ENCODE results near the gene HSD11B2.
"Not testable (repeated sequence)": the region's sequence is repeated elsewhere in the genome, so short reads cannot be mapped to it uniquely, and the experiment has no call there.

Gene HSD11B2

DNA sequence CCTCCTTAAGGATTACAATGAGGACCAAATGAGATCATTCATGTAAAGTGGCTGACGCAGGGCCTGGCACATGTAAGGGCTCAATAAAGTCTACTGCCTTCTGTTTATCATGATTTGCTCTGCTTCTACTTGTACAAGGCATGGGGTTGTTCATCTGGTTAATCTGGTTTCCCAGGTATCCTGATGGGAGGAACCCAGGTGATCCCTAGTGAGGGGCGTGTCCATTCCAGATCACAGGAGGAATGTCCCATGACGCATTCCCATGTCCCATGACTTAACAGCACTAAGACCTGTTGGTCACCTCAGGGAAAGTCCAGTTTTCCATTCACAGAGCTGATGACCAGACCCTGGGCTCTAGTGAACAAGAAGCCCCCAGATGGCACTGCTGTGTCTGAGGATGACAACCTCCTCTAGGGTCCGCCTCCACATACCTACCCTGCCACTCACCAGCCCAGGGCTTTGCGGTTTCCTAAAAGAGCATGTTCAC is 26.1 kb upstream of the HSD11B2 start:
- no peaks in the 10 kb centered on the region for H3K9me3 Mint-ChIP-seq
- H3K36me3 Mint-ChIP-seq (ENCODE audit: low read depth) = no peaks in the 10 kb centered on the region
- H3K27me3 Mint-ChIP-seq = peaks cover 13% of the 10 kb centered on the region
- H3K4me3 Mint-ChIP-seq = no peak overlapping the region
- no peak overlapping the region for H3K27ac Mint-ChIP-seq
- no peak for DNase-seq
- no peaks in the 10 kb centered on the region for H3K4me1 Mint-ChIP-seq (ENCODE audit: low read depth)

DNA sequence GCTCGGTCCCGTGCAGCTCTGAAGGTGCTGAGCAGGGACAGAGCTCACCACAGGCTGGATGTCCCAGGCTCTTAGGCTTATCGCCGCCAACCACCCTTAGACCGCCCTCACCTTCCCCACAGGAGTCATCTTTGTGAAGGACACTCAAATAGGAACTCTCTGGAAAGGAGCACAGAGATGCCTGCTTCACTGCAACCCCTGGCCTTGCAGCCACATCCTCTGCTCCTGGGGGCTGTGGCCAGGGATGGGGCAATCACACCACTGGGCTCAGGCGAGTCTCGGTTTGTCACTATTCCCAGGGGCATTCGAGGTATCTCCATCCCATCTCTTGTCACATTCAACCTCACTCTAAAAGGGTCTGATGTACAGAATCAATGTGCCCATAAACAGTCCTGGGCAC is 25.6 kb upstream of the HSD11B2 start:
- no peak overlapping the region for H3K27ac Mint-ChIP-seq
- no peaks in the 10 kb centered on the region for H3K4me1 Mint-ChIP-seq (ENCODE audit: low read depth)
- H3K4me3 Mint-ChIP-seq = no peak overlapping the region
- no peak for DNase-seq
- H3K9me3 Mint-ChIP-seq = no peaks in the 10 kb centered on the region
- H3K27me3 Mint-ChIP-seq = peaks cover 13% of the 10 kb centered on the region
- H3K36me3 Mint-ChIP-seq (ENCODE audit: low read depth) = no peaks in the 10 kb centered on the region

DNA sequence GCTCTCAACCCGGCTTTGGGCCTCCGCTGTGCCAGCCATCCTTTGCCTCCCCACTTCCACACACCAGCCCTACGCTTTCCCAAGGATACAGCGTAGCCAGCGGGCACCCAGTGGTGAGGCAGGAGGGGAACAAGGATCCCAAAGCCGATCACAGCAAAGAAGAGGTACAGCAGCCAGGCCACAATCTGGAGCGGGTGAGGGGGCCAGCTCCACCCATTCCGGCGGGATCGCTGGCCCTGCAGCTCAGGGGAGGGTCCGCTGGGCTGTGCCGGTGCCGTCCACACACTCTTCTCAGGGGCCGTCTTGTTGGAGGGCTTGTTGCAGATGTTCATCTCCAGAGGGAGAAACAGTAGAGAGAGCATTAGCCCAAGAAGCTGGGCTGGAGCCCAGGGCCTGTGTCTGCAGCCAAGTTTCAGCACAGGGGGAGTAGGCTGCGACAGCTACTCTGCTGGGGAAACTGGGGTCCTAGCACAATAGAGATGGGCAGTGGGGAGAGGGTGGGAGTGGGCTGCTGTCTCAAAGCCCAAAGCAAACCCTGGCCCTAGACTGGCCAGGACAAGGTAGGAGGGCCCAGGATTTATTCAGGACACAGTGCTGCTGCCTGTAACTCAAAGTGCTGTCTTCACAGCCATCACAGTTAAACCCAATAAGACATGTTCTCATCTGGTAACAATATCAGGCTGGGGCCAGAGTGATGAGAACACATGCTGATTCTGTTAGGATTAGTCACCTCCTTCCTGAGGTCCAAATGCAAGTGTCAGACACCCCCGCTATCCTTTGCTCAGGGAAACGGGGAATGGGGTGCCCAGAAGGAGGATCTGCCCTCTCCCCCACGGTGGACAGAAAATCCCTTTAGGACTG is 24.6 kb upstream of the HSD11B2 start:
- H3K27ac Mint-ChIP-seq = no peak overlapping the region
- H3K4me3 Mint-ChIP-seq = no peak overlapping the region
- H3K9me3 Mint-ChIP-seq = no peaks in the 10 kb centered on the region
- no peaks in the 10 kb centered on the region for H3K4me1 Mint-ChIP-seq (ENCODE audit: low read depth)
- DNase-seq = no peak
- no peaks in the 10 kb centered on the region for H3K36me3 Mint-ChIP-seq (ENCODE audit: low read depth)
- H3K27me3 Mint-ChIP-seq = peaks cover 13% of the 10 kb centered on the region

DNA sequence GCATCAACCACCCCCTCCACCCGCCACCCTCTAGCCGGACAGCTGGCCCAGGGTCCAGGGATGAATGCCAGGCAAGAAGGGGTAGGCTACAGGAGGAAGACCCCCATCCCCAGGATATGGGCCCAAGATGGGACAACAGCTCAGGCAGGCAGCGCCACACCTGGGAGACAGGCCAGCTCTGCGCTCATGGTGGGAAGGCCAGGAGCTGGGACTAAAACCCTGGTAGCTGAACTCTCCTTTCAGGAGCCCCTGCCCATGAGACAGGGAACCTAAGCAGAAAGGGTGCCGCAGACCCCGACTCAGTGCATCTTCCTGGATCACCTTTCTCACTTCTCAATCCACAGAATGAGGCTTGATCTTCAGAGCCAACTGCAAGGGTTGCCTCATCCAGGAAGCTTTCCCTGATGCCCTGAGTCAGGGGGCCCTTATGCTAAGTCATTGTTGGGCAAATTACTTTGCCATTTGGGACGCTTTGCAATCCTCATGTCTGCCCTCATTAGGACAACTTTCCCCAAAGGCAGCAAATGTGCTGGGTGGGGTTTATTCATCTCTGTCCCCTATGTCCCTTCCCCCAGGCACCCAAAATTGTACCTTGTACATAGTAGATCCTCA is 23.6 kb upstream of the HSD11B2 start:
- H3K27me3 Mint-ChIP-seq = peaks cover 11% of the 10 kb centered on the region
- H3K36me3 Mint-ChIP-seq (ENCODE audit: low read depth) = no peaks in the 10 kb centered on the region
- DNase-seq = no peak
- H3K4me3 Mint-ChIP-seq = no peak overlapping the region
- no peak overlapping the region for H3K27ac Mint-ChIP-seq
- no peaks in the 10 kb centered on the region for H3K9me3 Mint-ChIP-seq
- H3K4me1 Mint-ChIP-seq (ENCODE audit: low read depth) = no peaks in the 10 kb centered on the region

DNA sequence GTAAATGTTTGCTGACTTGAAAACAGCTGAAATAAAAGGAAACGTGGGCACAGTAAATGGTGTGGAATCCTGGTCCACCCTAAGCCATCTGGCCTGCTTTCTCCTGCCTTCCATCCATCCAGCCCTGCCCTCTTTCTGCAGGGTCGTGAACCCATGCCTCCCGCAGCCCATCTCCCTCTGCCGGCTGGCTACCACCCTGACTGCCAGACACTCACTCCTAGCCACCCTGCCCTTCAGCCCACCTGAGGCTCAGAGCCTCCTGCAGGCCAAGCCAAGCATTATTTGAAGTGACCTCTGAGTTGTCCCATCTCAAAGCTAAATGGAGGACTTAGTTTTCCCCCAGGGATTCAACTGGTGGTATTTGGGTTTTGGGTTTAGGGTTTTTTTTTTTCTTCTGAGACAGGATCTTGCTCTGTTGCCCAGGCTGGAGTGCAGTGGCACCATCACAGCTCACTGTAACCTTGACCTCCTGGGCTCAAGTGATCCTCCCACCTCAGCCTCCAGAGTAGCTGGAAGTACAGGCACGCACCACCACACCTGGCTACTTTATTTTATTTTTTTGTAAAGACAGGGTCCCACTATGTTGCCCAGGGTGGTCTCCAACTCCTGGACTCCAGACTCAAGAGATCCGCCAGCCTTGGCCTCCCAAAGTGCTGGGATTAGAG is 23.0 kb upstream of the HSD11B2 start:
- H3K36me3 Mint-ChIP-seq (ENCODE audit: low read depth) = no peaks in the 10 kb centered on the region
- no peak overlapping the region for H3K4me3 Mint-ChIP-seq
- peaks cover 9% of the 10 kb centered on the region for H3K27me3 Mint-ChIP-seq
- no peaks in the 10 kb centered on the region for H3K4me1 Mint-ChIP-seq (ENCODE audit: low read depth)
- DNase-seq = no peak
- H3K9me3 Mint-ChIP-seq = no peaks in the 10 kb centered on the region
- no peak overlapping the region for H3K27ac Mint-ChIP-seq

DNA sequence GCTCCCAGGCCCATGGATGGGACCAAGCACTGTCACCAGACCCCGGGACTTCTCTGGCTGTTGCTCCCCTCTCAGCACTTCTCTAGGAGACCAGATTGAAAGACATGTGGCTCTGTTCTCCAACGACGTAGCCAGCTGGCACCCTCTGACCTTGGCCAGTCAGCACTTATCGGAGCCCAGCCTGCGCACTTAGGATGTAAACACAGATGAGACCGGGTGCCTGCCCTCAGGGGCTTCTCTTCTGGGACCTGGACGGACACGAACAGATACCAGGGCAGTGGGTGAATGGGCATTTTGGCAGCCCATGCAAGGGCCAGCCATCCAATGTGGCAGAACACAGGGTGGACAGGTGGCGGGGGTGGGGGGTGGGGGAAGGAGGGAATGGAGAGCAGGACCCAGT is 21.3 kb upstream of the HSD11B2 start:
- no peaks in the 10 kb centered on the region for H3K9me3 Mint-ChIP-seq
- H3K4me1 Mint-ChIP-seq (ENCODE audit: low read depth) = no peaks in the 10 kb centered on the region
- no peaks in the 10 kb centered on the region for H3K36me3 Mint-ChIP-seq (ENCODE audit: low read depth)
- no peak for DNase-seq
- peaks cover 20% of the 10 kb centered on the region for H3K27me3 Mint-ChIP-seq
- H3K4me3 Mint-ChIP-seq = no peak overlapping the region
- H3K27ac Mint-ChIP-seq = no peak overlapping the region

DNA sequence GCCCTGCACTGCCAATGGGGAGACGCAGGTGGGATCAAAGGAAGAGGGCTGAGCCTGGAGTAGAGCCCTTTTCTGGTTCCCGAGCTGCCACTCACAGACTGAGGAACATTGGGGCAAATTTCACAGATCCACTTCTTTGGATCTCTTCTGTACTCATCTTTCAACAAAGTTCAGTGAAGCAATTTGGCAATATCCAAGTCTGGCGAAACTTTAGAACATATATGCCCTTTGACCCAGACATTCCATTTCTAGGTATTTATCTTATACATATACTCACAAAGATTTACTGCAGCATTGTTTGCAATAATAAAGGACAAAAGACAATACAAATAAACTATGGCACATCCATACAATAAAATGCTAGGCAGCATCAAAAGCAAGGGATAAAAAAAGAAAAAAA is 19.6 kb upstream of the HSD11B2 start:
- no peaks in the 10 kb centered on the region for H3K36me3 Mint-ChIP-seq (ENCODE audit: low read depth)
- peaks cover 31% of the 10 kb centered on the region for H3K27me3 Mint-ChIP-seq
- H3K4me1 Mint-ChIP-seq (ENCODE audit: low read depth) = peaks cover 3% of the 10 kb centered on the region
- DNase-seq = no peak
- no peaks in the 10 kb centered on the region for H3K9me3 Mint-ChIP-seq
- no peak overlapping the region for H3K27ac Mint-ChIP-seq
- no peak overlapping the region for H3K4me3 Mint-ChIP-seq

DNA sequence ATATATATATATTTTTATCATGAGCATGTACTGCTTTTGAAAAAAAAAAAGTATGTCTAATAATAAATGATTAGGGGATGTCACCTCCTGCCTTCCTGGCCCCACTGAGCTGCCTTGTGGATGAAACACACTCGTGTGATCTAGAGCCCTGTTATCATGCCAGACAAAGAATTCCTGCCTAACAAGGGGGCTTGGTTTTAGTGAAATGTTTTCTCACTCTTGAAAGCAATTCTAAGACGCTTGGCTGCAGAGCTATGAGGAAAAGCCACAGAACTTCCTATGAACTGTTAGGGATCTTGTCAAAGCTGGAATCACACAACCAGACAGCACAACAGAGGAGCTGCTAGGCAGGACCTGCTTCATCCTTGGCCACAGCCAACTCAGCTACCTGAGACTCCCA is 18.6 kb upstream of the HSD11B2 start:
- H3K4me3 Mint-ChIP-seq = no peak overlapping the region
- H3K9me3 Mint-ChIP-seq = no peaks in the 10 kb centered on the region
- peaks cover 7% of the 10 kb centered on the region for H3K4me1 Mint-ChIP-seq (ENCODE audit: low read depth)
- DNase-seq = no peak
- H3K27me3 Mint-ChIP-seq = peaks cover 40% of the 10 kb centered on the region
- H3K27ac Mint-ChIP-seq = no peak overlapping the region
- H3K36me3 Mint-ChIP-seq (ENCODE audit: low read depth) = no peaks in the 10 kb centered on the region

DNA sequence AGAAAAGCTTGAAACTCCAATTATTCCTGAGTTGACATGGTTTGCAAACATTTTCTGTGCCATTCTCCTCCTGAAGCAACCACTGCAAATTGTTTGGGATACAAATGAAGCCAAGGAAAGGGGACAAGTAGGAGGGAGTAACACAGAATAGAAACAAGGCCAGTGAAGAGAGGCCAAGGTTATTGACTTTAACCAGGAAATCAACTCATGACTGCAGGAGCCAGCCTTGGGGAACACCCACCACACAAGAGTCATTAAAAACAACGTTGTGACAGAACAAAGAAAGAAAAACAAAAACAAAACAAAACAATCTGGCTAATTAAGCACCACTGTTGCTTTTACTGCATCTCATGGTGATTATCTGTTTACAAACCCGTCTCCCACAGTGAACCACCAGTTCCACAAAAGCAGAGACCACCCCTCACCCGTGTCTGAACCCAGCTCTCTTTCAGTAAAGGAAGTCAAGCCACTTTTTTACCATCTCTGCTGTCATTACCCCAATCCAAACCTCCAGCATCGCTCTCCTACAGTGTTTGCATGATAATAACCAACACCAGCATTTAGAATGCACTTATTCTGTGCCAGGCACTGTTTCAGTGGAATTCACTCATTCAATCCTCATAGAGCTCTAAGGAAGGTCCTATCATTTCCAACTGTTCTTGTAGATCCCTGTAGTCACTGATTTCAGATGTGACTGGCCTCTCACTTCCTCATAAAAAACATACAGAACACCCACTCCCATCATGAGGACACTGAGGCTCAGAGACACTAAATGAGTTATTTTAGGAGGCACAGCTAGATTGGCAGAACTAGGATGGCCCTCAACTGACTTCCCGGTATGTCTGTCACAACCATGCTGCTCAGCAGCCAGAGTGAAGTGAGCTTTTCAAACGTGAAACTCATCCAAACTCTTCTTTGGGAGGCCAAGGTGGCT is 16.7 kb upstream of the HSD11B2 start:
- peaks cover 51% of the 10 kb centered on the region for H3K27me3 Mint-ChIP-seq

DNA sequence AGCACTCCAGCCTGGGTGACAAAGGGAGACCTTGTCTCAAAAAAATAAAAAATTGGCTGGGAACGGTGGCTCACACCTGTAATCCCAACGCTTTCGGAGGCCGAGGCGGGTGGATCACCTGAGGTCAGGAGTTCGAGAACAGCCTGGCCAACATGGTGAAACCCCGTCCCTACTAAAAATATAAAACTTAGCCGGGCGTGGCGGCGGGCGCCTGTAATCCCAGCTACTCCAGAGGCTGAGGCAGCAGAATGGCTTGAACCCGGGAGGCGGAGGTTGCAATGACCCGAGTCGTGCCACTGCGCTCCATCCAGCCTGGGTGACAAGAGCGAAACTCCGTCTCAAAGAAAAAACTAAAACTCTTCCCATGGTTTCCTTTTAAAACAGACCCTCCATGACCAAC is 15.5 kb upstream of the HSD11B2 start:
- DNase-seq; H3K4me1 Mint-ChIP-seq (ENCODE audit: low read depth); H3K9me3 Mint-ChIP-seq; H3K36me3 Mint-ChIP-seq (ENCODE audit: low read depth): not testable (repeated sequence)
- H3K27ac Mint-ChIP-seq = peak overlapping the region; percentile 1
- H3K4me3 Mint-ChIP-seq = peak overlapping the region; percentile 74
- H3K27me3 Mint-ChIP-seq = peaks cover 51% of the 10 kb centered on the region

More for the DNA sequence above, 16.7 kb upstream of the HSD11B2 start:
- peaks cover 7% of the 10 kb centered on the region for H3K4me1 Mint-ChIP-seq (ENCODE audit: low read depth)
- H3K4me3 Mint-ChIP-seq = no peak overlapping the region
- H3K27ac Mint-ChIP-seq = no peak overlapping the region
- DNase-seq = no peak
- no peaks in the 10 kb centered on the region for H3K9me3 Mint-ChIP-seq
- no peaks in the 10 kb centered on the region for H3K36me3 Mint-ChIP-seq (ENCODE audit: low read depth)

DNA sequence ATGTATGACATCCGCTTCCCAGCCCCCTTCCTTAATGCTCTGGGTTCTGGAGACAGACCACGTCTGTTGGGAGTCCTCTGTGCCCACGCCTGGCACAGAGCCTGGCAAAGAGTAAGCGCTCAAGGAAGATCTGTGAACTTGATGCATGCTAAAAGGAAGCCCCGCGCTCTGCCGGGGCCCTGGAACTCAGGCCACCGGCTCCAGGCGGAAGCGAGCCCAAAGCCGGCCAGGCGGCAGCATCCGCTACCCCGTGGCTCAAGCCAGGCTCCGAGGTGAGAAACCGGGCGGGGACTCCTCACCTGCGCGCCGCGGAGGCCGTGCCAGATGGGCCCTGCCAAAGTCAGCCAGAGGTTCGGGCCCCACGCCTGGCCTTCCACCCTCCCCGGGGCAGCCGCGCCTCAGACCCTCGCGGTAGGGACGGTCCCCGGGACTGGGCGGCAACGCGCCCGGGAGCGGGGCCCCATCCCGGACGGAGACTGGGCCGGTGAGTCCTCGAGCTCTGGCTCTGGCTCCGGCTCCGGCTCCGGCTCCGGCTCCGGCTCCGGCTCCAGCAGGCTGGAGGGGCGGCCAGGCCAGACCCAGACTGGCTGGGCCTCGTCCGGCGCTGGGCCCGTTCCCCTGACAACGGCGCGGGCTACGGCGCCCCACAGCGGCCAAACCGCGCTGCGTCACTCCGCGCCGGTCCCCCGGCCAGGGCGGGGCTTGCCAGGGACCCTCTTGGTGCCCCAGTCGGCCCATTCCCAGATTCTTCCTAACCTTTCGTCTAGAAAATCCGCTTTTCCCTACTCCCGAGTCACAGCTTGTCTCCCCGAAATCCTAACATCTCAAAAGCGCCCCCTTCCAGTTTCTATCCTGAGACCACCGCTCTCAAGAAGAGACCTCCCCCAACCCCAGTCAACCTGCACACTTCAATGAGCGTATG is 14.8 kb upstream of the HSD11B2 start, which contains the start of gene ZDHHC1:
Gene ZDHHC1 (minus strand): TSS at position 606 of the 922 bp plus-strand sequence. CDS start 8,702 bp downstream, outside the sequence.
- H3K27me3 Mint-ChIP-seq = peaks cover 51% of the 10 kb centered on the region
- peak within 1 kb of the TSS; percentile 68 for H3K27ac Mint-ChIP-seq
- DNase-seq = peak; percentile 76

DNA sequence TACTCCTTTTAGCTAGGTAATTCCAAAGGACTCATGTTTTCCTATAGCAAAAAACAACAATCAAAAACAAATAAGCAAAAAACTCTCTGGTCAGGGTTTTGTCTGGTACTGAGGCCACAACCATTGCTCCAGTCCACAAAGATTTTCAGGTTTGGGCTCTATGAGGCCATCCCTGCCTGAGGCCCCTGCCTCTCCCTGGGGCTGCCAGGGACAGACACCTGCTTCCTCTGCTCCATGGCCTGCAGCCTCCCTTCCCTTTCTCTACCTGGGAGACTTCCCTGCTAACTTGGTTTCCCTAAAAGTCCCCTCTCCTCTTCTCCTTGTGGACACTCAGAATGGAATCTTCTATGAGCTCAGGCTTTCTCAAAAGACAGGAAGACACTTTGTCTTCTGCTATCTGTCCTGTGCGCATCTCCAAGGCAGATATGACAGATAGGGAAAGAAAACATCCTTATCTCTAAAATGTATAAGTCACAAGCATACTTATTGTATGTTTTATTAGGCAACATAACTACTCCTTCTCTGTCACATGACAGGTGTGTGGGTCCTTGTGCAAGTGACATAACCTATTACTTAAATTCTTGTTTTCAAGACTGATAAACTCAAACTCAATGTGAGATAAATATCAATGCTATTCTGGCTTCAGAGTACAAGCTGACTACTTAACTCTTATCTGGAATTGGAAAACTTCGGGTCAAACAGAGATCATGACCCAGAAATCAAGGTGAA is 13.4 kb upstream of the HSD11B2 start:
- Mint-ChIP-seq H3K36me3 (ENCODE audit: low read depth) (no peaks in the 10 kb centered on the region), H3K9me3 (no peaks in the 10 kb centered on the region), H3K4me1 (ENCODE audit: low read depth) (peaks cover 7% of the 10 kb centered on the region), H3K27ac (no peak overlapping the region), H3K27me3 (peaks cover 53% of the 10 kb centered on the region), H3K4me3 (no peak overlapping the region)
- no peak for DNase-seq

More for the DNA sequence above, 14.8 kb upstream of the HSD11B2 start, which contains the start of gene ZDHHC1:
- Mint-ChIP-seq H3K4me1 (ENCODE audit: low read depth) (peaks cover 7% of the 10 kb centered on the region), H3K36me3 (ENCODE audit: low read depth) (no peaks in the 10 kb centered on the region), H3K9me3 (no peaks in the 10 kb centered on the region), H3K4me3 (peak within 1 kb of the TSS; percentile 74)

DNA sequence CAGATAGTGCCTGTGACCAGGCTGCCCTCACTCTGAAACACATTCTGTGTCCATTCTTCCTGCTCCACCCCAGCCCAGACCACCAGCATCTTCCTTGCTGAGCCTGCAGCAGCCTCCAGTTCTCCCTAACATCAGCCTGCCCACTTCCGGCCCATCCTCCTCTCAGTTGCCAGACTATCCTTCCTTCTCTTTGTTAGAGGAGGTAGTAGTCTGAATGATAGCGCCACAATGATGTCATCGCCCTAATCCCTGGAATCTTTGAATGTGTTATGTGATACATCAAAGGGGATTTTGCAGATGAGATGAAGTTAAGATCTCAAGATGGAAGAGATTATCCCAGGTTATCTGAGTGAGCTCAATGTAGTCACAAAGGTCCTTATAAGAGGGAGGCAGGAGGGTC is 11.4 kb upstream of the HSD11B2 start:
- Mint-ChIP-seq H3K4me3 (no peak overlapping the region), H3K27me3 (peaks cover 51% of the 10 kb centered on the region), H3K27ac (no peak overlapping the region), H3K9me3 (no peaks in the 10 kb centered on the region), H3K36me3 (ENCODE audit: low read depth) (no peaks in the 10 kb centered on the region), H3K4me1 (ENCODE audit: low read depth) (peaks cover 7% of the 10 kb centered on the region)
- no peak for DNase-seq
